Karpas-422 (cell line): ENCODE results near the gene SLC5A5. TPM values are rescaled to one million over a fixed set of nuclear protein-coding genes. Genes with fewer than 3 reads are reported as not detected.

Source experiments
- DNase-seq: peaks from one replicate; pipeline ENCODE4 v3.0.0-alpha.2; 2015
- H2AFZ ChIP-seq: fragments of 200-600 bp; sonication (generic); 2 replicates; pipeline ENCODE4 v1.6.1; 2014; ENCODE audit warnings: antibody characterized with exemption, low read length, mixed read lengths
- H3K27ac ChIP-seq: fragments of 200-600 bp; sonication (generic); 2 replicates; pipeline ENCODE4 v1.5.1; 2014; ENCODE audit warnings: mild to moderate bottlenecking, low read length, moderate library complexity
- H3K27me3 ChIP-seq: fragments of 200-600 bp; sonication (generic); 2 replicates; pipeline ENCODE4 v1.6.1; 2014; ENCODE audit warnings: low read length, mixed read lengths
- H3K36me3 ChIP-seq: fragments of 200-600 bp; sonication (generic); 2 replicates; pipeline ENCODE4 v1.6.1; 2014; ENCODE audit warnings: low read length, mixed read lengths; ENCODE audit not compliant: insufficient read depth
- H3K4me1 ChIP-seq: fragments of 200-600 bp; sonication (generic); 2 replicates; pipeline ENCODE4 v1.6.1; 2014; ENCODE audit warnings: mild to moderate bottlenecking, low read length, mixed read lengths
- H3K4me2 ChIP-seq: fragments of 200-600 bp; sonication (generic); 2 replicates; pipeline ENCODE4 v1.6.1; 2014; ENCODE audit warnings: low read length, low read depth, mild to moderate bottlenecking; ENCODE audit not compliant: poor library complexity, severe bottlenecking
- H3K4me3 ChIP-seq: fragments of 200-600 bp; sonication (generic); 2 replicates; pipeline ENCODE4 v1.5.1; 2014; ENCODE audit warnings: mild to moderate bottlenecking, antibody characterized with exemption, low read length, mixed read lengths
- H3K79me2 ChIP-seq: fragments of 200-600 bp; sonication (generic); 2 replicates; pipeline ENCODE4 v1.6.1; 2014; ENCODE audit warnings: mild to moderate bottlenecking, low read length, mixed read lengths
- H3K9ac ChIP-seq: fragments of 200-600 bp; sonication (generic); 2 replicates; pipeline ENCODE4 v1.6.0; 2014; ENCODE audit warnings: low read length
- H3K9me2 ChIP-seq: fragments of 200-600 bp; sonication (generic), shearing (Covaris generic); replicated peaks from 2 replicates; pipeline ENCODE4 v1.6.0; 2014; ENCODE audit warnings: mild to moderate bottlenecking, low read length, moderate library complexity; ENCODE audit not compliant: insufficient read depth
- H3K9me3 ChIP-seq: fragments of 300-700, 200-600 bp; sonication (generic); 2 replicates; pipeline ENCODE4 v1.6.1; 2014; ENCODE audit warnings: low read length, mixed read lengths
- H4K20me1 ChIP-seq: fragments of 200-600 bp; sonication (generic); 2 replicates; pipeline ENCODE4 v1.6.1; 2014; ENCODE audit warnings: mild to moderate bottlenecking, antibody characterized with exemption, low read length, low read depth; ENCODE audit not compliant: insufficient read depth
- total RNA-seq: library from RNA; depleted of rRNA; stranded (reverse); fragments of >200 nt; shearing (Covaris generic); gene quantifications from 2 replicates; pipeline ENCODE4 v1.2.3, GENCODE V29; 2014; ENCODE audit warnings: low replicate concordance; rRNA removed

SLC5A5 gene
- total RNA-seq: not detected in 2 replicates

DNA sequence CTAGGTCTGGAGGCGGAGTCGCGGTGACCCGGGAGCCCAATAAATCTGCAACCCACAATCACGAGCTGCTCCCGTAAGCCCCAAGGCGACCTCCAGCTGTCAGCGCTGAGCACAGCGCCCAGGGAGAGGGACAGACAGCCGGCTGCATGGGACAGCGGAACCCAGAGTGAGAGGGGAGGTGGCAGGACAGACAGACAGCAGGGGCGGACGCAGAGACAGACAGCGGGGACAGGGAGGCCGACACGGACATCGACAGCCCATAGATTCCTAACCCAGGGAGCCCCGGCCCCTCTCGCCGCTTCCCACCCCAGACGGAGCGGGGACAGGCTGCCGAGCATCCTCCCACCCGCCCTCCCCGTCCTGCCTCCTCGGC is at the start of gene SLC5A5:
Gene SLC5A5 (plus strand): TSS at position 68 of the 373 bp plus-strand sequence. CDS start 375 bp downstream, outside the sequence.
- DNase-seq: peak; percentile 54

DNA sequence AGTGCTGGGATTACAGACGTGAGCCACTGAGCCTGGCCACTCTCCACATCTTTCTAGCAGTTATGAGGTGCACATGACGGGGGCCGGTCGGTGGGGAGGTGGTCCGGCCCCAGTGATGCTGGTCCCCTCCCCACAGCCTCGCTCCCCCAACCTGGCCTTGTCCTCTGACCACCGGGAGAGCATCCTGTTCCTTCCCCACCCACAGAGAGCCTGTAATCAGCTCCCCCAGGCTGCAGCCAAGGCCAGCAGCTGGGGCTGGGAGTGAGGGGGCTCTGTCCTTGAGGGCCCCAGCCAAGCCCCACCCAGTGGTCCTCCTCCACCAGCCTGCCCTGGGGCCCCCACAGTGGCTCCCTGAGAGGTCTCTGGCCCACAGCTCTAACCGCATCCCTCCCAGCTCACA is 47.4 kb upstream of the SLC5A5 start:
- H2AFZ ChIP-seq: no peak overlapping the region
- no peak for DNase-seq
- no peak overlapping the region for H3K27ac ChIP-seq
- H3K9me2 ChIP-seq: no peaks in the 10 kb centered on the region
- H3K27me3 ChIP-seq: no peaks in the 10 kb centered on the region
- H3K79me2 ChIP-seq: no peaks in the 10 kb centered on the region
- no peaks in the 10 kb centered on the region for H4K20me1 ChIP-seq
- H3K4me2 ChIP-seq: no peak overlapping the region
- no peaks in the 10 kb centered on the region for H3K4me1 ChIP-seq
- no peaks in the 10 kb centered on the region for H3K9me3 ChIP-seq
- no peak overlapping the region for H3K9ac ChIP-seq
- no peaks in the 10 kb centered on the region for H3K36me3 ChIP-seq
- no peak overlapping the region for H3K4me3 ChIP-seq

More for the DNA sequence above, at the start of gene SLC5A5:
- peaks cover 3% of the 10 kb centered on the region; the same call in 1 of the 2 replicates for H3K4me1 ChIP-seq
- no peak within 1 kb of the TSS for H3K27ac ChIP-seq
- H3K9me3 ChIP-seq: no peaks in the 10 kb centered on the region
- no peak within 1 kb of the TSS for H3K9ac ChIP-seq
- no peaks in the 10 kb centered on the region for H3K36me3 ChIP-seq
- no peak within 1 kb of the TSS for H2AFZ ChIP-seq
- H4K20me1 ChIP-seq: peaks cover 6% of the 10 kb centered on the region; the same call in 1 of the 2 replicates
- no peak within 1 kb of the TSS for H3K4me2 ChIP-seq
- no peaks in the 10 kb centered on the region for H3K79me2 ChIP-seq
- no peaks in the 10 kb centered on the region for H3K9me2 ChIP-seq
- H3K27me3 ChIP-seq: no peaks in the 10 kb centered on the region
- no peak within 1 kb of the TSS for H3K4me3 ChIP-seq

DNA sequence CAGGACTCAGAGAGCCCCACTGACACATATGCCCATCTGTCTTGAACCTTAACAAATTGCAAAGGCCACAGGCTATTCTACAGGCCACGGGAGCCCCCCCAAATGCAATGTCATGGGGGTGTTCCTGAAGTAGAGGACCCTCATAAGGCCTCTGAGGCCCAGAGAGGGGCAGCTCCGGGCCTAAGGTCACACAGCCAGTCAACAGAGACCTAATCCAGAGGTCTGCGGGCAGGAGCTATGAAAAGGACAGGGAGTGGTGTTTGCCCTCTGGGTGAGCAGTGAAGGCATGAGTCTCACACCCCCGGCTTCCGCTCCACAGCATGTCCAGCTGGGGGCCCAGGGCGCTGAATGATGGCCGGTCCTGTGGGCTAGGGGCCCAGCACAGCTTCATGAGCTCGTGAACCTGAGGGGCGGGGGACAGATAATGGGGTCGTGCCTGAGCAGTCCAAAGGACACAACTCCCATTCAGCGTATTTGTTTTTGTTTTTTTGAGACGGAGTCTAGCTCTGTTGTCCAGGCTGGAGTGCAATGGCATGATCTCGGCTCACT is 45.2 kb upstream of the SLC5A5 start:
- Histone ChIP-seq H3K4me1 (no peaks in the 10 kb centered on the region), H3K27me3 (no peaks in the 10 kb centered on the region), H3K79me2 (no peaks in the 10 kb centered on the region), H2AFZ (no peak overlapping the region), H3K36me3 (no peaks in the 10 kb centered on the region), H3K9me2 (no peaks in the 10 kb centered on the region), H4K20me1 (no peaks in the 10 kb centered on the region), H3K4me2 (no peak overlapping the region), H3K27ac (no peak overlapping the region), H3K4me3 (no peak overlapping the region), H3K9ac (no peak overlapping the region), H3K9me3 (no peaks in the 10 kb centered on the region)
- DNase-seq: no peak

DNA sequence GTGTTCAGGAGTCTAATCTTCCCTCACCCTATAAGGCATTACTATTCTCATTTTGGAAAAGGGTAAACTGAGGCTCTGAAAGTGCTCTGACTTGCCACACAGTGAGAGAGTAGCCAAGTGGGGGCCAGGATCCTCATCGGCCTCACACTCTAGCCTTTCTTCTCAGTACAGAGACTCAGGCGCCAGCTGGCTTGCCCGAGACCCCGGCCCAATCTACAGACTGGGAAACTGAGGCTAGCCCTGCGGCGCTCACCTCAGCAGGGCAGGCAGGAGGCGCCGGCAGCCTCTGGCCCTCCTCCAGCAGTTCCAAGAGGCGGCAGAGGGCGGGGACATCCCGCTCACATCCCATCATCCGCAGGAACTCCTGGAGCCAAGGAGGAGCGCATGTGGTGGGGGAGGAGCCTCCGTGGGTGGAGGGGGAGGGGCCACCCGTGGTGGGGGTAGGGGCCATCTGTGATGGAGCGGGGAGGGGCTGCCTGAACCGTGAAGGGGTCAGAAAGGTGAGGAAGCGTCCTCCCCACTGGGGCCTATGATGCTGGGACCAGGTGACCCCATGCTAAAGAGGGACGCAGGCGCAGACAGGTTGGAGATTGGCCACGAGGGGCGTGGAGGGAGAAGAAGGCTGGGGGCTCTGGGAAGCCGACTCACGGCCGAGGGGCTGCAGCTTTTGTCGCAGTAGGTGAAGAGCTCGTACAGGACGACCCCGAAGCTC is 41.7 kb upstream of the SLC5A5 start:
- H3K9ac ChIP-seq: no peak overlapping the region
- no peaks in the 10 kb centered on the region for H3K4me1 ChIP-seq
- no peak overlapping the region for H3K27ac ChIP-seq
- no peaks in the 10 kb centered on the region for H3K27me3 ChIP-seq
- no peak for DNase-seq
- H4K20me1 ChIP-seq: no peaks in the 10 kb centered on the region
- no peaks in the 10 kb centered on the region for H3K79me2 ChIP-seq
- H3K9me2 ChIP-seq: no peaks in the 10 kb centered on the region
- H3K36me3 ChIP-seq: no peaks in the 10 kb centered on the region
- no peaks in the 10 kb centered on the region for H3K9me3 ChIP-seq
- H3K4me3 ChIP-seq: no peak overlapping the region
- H2AFZ ChIP-seq: no peak overlapping the region
- no peak overlapping the region for H3K4me2 ChIP-seq

DNA sequence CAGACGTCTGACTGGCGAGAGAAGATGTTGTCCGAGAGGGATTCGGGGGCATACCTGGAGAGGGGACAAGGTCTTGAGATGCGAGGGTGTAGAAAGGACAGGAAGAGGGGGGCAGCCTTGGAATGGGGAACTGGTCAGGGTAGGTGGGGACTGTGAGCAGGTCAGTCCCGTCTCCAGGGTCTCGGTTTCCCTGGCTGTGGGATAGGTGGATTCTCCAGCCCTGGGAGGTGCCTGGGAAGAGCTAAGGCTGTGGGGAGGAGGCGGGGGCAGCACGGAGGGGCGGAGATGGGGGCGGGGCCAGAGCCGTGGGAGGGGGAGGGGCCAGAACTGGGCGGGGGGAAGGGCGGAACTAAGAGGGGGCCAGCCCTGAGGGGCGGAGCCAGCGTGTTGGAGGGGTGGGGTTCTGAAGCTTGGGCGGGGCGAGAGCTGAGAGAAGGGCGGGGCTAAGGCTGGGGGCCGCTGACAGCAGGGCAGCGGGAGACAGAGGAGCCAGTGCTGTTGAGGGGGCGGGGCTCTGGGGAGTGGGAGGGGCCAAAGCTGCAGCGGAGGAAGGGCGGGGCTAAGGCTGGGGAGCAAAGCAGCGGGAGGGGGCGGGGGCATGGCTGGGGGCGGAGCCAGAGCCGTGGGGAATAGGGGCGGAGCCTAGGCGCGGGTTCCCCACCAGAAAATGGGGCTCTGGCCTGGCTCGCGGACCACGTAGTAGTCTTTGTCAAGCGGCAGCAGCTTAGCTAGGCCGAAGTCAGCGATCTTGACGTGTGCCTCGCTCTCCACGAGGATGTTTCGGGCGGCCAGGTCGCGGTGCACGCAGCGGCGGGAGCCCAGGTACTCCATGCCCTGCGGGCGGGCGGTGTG is 41.0 kb upstream of the SLC5A5 start:
- no peaks in the 10 kb centered on the region for H4K20me1 ChIP-seq
- no peaks in the 10 kb centered on the region for H3K36me3 ChIP-seq
- H3K27me3 ChIP-seq: no peaks in the 10 kb centered on the region
- H3K79me2 ChIP-seq: no peaks in the 10 kb centered on the region
- no peaks in the 10 kb centered on the region for H3K9me3 ChIP-seq
- no peak overlapping the region for H3K27ac ChIP-seq
- no peak overlapping the region for H3K9ac ChIP-seq
- H3K4me1 ChIP-seq: no peaks in the 10 kb centered on the region
- H3K9me2 ChIP-seq: no peaks in the 10 kb centered on the region
- no peak overlapping the region for H2AFZ ChIP-seq
- no peak overlapping the region for H3K4me2 ChIP-seq
- no peak overlapping the region for H3K4me3 ChIP-seq
- peak; percentile 76 for DNase-seq

DNA sequence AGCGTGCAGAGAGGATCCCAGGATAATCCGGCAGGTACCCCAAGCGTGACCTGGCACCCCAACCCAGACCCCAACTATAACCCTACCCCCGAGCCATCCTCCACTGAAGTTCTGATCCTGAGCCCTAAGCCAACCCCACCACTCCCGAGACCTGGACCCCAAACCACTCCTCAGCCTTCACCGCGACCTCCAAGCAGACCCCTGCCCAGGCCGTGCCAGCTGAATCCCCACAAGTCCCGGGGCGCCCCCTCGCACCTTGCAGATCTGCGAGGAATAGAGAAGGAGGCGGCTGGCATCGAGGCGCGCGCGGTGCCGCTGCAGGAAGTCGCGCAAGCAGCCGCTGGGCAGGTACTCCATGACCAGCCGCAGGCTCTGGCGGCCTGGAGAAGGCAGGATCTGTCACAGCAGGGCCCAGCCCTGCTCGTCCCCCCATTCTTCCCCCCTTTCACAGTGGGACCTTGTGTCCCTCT is 40.3 kb upstream of the SLC5A5 start:
- no peaks in the 10 kb centered on the region for H3K36me3 ChIP-seq

DNA sequence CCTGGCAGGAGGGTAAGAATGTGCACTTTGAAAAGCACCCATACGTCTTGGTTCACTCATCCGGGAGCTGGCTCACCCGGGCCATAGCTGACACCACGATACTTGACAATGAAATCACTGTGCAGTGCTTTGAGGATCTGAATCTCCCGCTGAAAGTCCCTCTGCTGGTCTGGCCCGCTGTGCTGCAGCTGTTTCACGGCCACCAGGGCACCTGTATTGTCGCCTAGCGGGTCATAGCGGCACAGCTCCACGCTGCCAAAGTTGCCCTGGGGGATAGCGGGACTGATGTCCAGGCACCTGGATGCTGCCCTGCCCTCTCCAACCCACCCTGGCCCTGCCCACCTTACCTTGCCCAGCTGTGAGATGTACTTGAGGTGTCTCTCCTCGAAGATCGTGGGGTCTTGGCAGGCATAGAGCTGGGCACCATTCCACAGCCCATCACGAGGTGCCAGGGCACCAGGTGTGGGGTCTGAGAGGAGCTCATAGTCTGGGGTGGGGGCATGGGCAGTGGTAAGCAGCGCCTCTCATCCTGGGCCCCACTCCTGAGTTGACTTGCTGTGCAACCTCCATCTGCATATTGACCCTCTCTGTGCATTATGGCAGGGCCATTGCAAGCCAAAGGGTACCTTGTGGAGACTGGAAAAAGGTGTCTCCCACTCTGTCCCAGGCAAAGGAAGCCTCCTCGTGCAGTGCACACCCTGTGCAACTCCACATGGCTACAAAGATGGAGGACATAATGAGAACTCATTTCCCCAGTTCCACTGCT is 39.1 kb upstream of the SLC5A5 start:
- Histone ChIP-seq H2AFZ (no peak overlapping the region), H3K27me3 (no peaks in the 10 kb centered on the region), H4K20me1 (no peaks in the 10 kb centered on the region), H3K9me3 (no peaks in the 10 kb centered on the region), H3K4me2 (no peak overlapping the region), H3K27ac (no peak overlapping the region), H3K4me3 (no peak overlapping the region), H3K36me3 (no peaks in the 10 kb centered on the region), H3K79me2 (no peaks in the 10 kb centered on the region), H3K9me2 (no peaks in the 10 kb centered on the region), H3K9ac (no peak overlapping the region), H3K4me1 (no peaks in the 10 kb centered on the region)
- no peak for DNase-seq

More for the DNA sequence above, 40.3 kb upstream of the SLC5A5 start:
- Histone ChIP-seq H3K4me2 (no peak overlapping the region), H3K27ac (no peak overlapping the region), H3K79me2 (no peaks in the 10 kb centered on the region), H2AFZ (no peak overlapping the region), H3K9ac (no peak overlapping the region), H3K27me3 (no peaks in the 10 kb centered on the region), H4K20me1 (no peaks in the 10 kb centered on the region), H3K4me1 (no peaks in the 10 kb centered on the region), H3K9me2 (no peaks in the 10 kb centered on the region), H3K4me3 (no peak overlapping the region), H3K9me3 (no peaks in the 10 kb centered on the region)
- no peak for DNase-seq
